ENCODE data around the gene GAPVD1. TPM values are rescaled to one million over a fixed set of nuclear protein-coding genes. Genes with fewer than 3 reads are reported as not detected.
A peak's percentile ranks its signal among the peaks of the same experiment; 100 is the strongest.

GAPVD1 gene
- total and polyA plus RNA-seq, 2 of the 13 experiments (the other 11 are each of a cell fraction or from before 2014, with no cell fraction given), result 11.1 to 33.2 TPM

- TF ChIP-seq TFAP4 (IDR thresholded peaks at IDR 0.05; ENCODE audit: borderline replicate concordance, low read depth), result peak; percentile 86; the same call in 1 of the 2 replicates
- TF ChIP-seq NBN (conservative IDR thresholded peaks at IDR 0.05), result no peak
- no peak for TF ChIP-seq ZNF460 (CRISPR knock-in tag; IDR thresholded peaks at IDR 0.05; ENCODE audit: borderline replicate concordance)
- TF ChIP-seq HBP1 (CRISPR knock-in tag; IDR thresholded peaks at IDR 0.05; ENCODE audit: low read depth), result peak; percentile 21; the same call in 1 of the 2 replicates
- no peak for TF ChIP-seq CC2D1A (CRISPR knock-in tag; IDR thresholded peaks at IDR 0.05)
- TF ChIP-seq ZBTB7A (CRISPR knock-in tag; IDR thresholded peaks at IDR 0.05), result 0 out of 2 replicates have a peak, but pooled peaks have one; percentile 13
- TF ChIP-seq HHEX (CRISPR knock-in tag; IDR thresholded peaks at IDR 0.05), result no peak
- no peak for TF ChIP-seq CSRNP2 (CRISPR knock-in tag; conservative IDR thresholded peaks at IDR 0.05; ENCODE audit: low read depth)
- TF ChIP-seq ZNF432 (CRISPR knock-in tag; IDR thresholded peaks at IDR 0.05; ENCODE audit: borderline replicate concordance), result no peak
- no peak for TF ChIP-seq TP53 (CRISPR knock-in tag; conservative IDR thresholded peaks at IDR 0.05)
- TF ChIP-seq ZNF614 (CRISPR knock-in tag; IDR thresholded peaks at IDR 0.05; ENCODE audit: borderline replicate concordance), result peak; percentile 21; the same call in 1 of the 2 replicates
- TF ChIP-seq FOSL1 (CRISPR knock-in tag; IDR thresholded peaks at IDR 0.05; ENCODE audit: borderline replicate concordance), result peak; percentile 9; the same call in 1 of the 2 replicates
- TF ChIP-seq TEF (CRISPR knock-in tag; IDR thresholded peaks at IDR 0.05), result no peak
- peak; percentile 63 for TF ChIP-seq ZNF776 (CRISPR knock-in tag; IDR thresholded peaks at IDR 0.05)
- no peak for TF ChIP-seq TRIM24 (CRISPR knock-in tag; IDR thresholded peaks at IDR 0.05)
- TF ChIP-seq ZNF746 (CRISPR knock-in tag; IDR thresholded peaks at IDR 0.05), result no peak
- TF ChIP-seq CHD4 (IDR thresholded peaks at IDR 0.05; ENCODE audit: borderline replicate concordance, low read length), result no peak
- no peak for TF ChIP-seq ZNF276 (CRISPR knock-in tag; IDR thresholded peaks at IDR 0.05; ENCODE audit: low read depth)
- no peak; the same call in 1 of the 2 replicates for TF ChIP-seq ARNT2 (CRISPR knock-in tag; IDR thresholded peaks at IDR 0.05; ENCODE audit: low read depth)
- peak in 1 of 2 experiments; percentile 26; a peak in 1 of 4 replicates for TF ChIP-seq ATF4 (CRISPR knock-in tag; IDR thresholded peaks at IDR 0.05)
- no peak for TF ChIP-seq SUZ12 (IDR thresholded peaks at IDR 0.05; ENCODE audit: low read depth, low read length)
- TF ChIP-seq ZBTB1 (CRISPR knock-in tag; IDR thresholded peaks at IDR 0.05; ENCODE audit: borderline replicate concordance), result no peak
These were observed 20.4 kb upstream of the GAPVD1 start, which contains the start of gene HSPA5 (continued) for GRCh38 chr9:125241000-125241862.
